Bone marrow (tissue), 2 donors: Measurements from ENCODE around the gene ZBTB16.

ENCODE experiments used
- DNase-seq, 2 donors: peaks; one replicate each; lab custom pipeline; 2025; lab: John Stamatoyannopoulos, UW

ZBTB16 gene

GRCh38 chr11:114152785-114153184 is 93.3 kb downstream of the ZBTB16 start:
- no peak for DNase-seq

GRCh38 chr11:114153224-114153623 is 93.7 kb downstream of the ZBTB16 start:
- no peak for DNase-seq

GRCh38 chr11:114154271-114155047 is 94.9 kb downstream of the ZBTB16 start:
- no peak for DNase-seq

- DNase-seq: no peak
These were observed 95.6 kb downstream of the ZBTB16 start for GRCh38 chr11:114155116-114155515.

- no peak for DNase-seq
These were observed 96.6 kb downstream of the ZBTB16 start for GRCh38 chr11:114156131-114156581.

- no peak for DNase-seq
These were observed 97.3 kb downstream of the ZBTB16 start for GRCh38 chr11:114156782-114157181.

- DNase-seq: no peak
These were observed 98.1 kb downstream of the ZBTB16 start for GRCh38 chr11:114157476-114158050.

- DNase-seq: no peak
These were observed 98.9 kb downstream of the ZBTB16 start for GRCh38 chr11:114158421-114158820.

GRCh38 chr11:114158886-114159285 is 99.4 kb downstream of the ZBTB16 start:
- no peak for DNase-seq

GRCh38 chr11:114159320-114159719 is 99.8 kb downstream of the ZBTB16 start:
- no peak for DNase-seq

GRCh38 chr11:114159802-114160632 is 100.5 kb downstream of the ZBTB16 start:
- DNase-seq: peak; percentile 82 to 98

GRCh38 chr11:114160894-114161293 is 101.4 kb downstream of the ZBTB16 start:
- DNase-seq: no peak

- no peak for DNase-seq
These were observed 102.2 kb downstream of the ZBTB16 start for GRCh38 chr11:114161486-114162250.

GRCh38 chr11:114162719-114163123 is 103.2 kb downstream of the ZBTB16 start:
- DNase-seq: no peak

GRCh38 chr11:114163229-114163631 is 103.7 kb downstream of the ZBTB16 start:
- no peak for DNase-seq

GRCh38 chr11:114163830-114164401 is 104.4 kb downstream of the ZBTB16 start:
- DNase-seq: no peak

GRCh38 chr11:114164546-114164945 is 105.0 kb downstream of the ZBTB16 start:
- no peak for DNase-seq

GRCh38 chr11:114165326-114166230 is 106.1 kb downstream of the ZBTB16 start:
- DNase-seq: no peak

GRCh38 chr11:114166362-114166761 is 106.9 kb downstream of the ZBTB16 start:
- no peak for DNase-seq

- peak in 1 of 2 donors; percentile 96 for DNase-seq
These were observed 107.4 kb downstream of the ZBTB16 start for GRCh38 chr11:114166897-114167323.
